Effector memory CD8-positive, alpha-beta T cell (primary cell): ENCODE data around the gene FMNL2.

Source experiments
- ATAC-seq: fragments of 150-1000 bp; cut with Tn5 transposase; replicated peaks from 2 replicates; pipeline ENCODE4 v1.10.0; 2021; ENCODE audit warnings: mild to moderate bottlenecking, moderate library complexity
- DNase-seq, 3 experiments: peaks; one replicate each; pipeline ENCODE4 v3.0.0; 2021
- H3K27ac Mint-ChIP-seq, 2 donors: one replicate each; pipeline ENCODE4 v1.8.0; 2022; ENCODE audit warnings: mild to moderate bottlenecking in 2 of 2, mixed read lengths in 2 of 2, moderate library complexity in 2 of 2
- H3K27me3 Mint-ChIP-seq, 2 donors: one replicate each; pipeline ENCODE4 v1.8.0; 2022; ENCODE audit warnings: mixed read lengths in 2 of 2
- H3K36me3 Mint-ChIP-seq: one replicate; pipeline ENCODE4 v1.8.0; 2022; ENCODE audit warnings: mild to moderate bottlenecking, moderate library complexity, mixed read lengths; ENCODE audit not compliant: insufficient read depth
- H3K4me1 Mint-ChIP-seq, 2 donors: one replicate each; pipeline ENCODE4 v1.8.0; 2022; ENCODE audit warnings: low read depth in 2 of 2, mixed read lengths in 2 of 2
- H3K4me3 Mint-ChIP-seq, 2 donors: one replicate each; pipeline ENCODE4 v1.8.0; 2022; ENCODE audit warnings: mild to moderate bottlenecking in 2 of 2, mixed read lengths in 2 of 2, moderate library complexity in 2 of 2
- H3K9me3 Mint-ChIP-seq, 2 donors: one replicate each; pipeline ENCODE4 v1.8.0; 2022; ENCODE audit warnings: mixed read lengths in 2 of 2

Gene FMNL2

DNA sequence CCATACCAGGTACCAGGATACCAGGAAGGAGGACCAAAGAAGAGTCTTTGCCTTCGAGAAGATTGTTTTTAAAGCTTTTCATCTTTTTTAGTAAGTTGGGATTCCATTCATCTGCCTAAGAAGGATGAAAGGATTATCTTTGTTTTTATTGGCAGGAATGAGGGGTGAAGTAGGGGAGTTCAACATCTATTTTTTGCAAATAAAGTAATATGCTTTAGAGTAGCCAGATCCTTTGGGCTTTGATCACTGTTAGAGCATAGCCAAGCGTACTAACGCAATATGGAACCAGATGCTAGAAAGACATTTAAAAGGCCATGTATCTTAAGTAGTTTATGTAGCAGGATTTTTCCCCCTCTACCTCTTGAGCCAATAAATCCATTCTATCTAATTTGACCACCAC, 249.3 kb downstream of the FMNL2 start:
- no peaks in the 10 kb centered on the region for H3K9me3 Mint-ChIP-seq
- DNase-seq (no peak), ATAC-seq (no peak)
- no peaks in the 10 kb centered on the region for H3K4me1 Mint-ChIP-seq
- no peak overlapping the region for H3K4me3 Mint-ChIP-seq
- H3K27ac Mint-ChIP-seq: no peak overlapping the region
- H3K27me3 Mint-ChIP-seq: peaks cover 28 to 42% of the 10 kb centered on the region in 2 donors
- no peaks in the 10 kb centered on the region for H3K36me3 Mint-ChIP-seq

DNA sequence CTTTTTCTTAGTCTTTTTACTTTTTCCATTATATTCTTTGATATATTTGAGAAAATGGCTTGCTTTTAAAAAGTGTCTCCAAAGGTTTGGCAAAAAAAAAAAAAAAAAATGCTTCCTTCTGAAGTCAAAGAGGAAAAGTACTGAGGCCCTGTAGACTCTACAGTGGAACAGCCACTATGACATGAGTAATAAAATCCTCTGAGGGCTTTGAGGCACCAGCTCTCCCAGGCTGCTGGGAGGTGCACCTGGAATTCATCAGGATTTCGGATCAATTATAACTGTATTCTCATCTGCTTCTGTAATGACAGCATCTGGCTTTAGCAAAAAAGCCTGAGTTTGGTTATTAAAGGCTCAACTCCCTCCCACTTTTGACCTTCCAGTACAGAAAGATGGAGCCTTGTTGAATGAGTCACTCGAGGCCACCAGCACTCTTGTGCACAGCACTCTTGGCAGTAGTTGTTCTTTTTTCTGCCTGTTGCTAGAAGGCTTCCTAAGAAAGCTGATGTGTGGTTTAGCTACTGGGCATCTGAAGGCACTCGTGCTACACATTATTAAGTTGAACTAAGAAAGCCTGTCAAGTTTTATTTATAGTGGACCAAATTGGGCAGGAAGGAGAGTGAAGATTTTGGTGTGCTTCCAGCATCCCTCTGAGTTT, 251.0 kb downstream of the FMNL2 start:
- H3K36me3 Mint-ChIP-seq: no peaks in the 10 kb centered on the region
- DNase-seq (no peak), ATAC-seq (no peak)
- H3K27ac Mint-ChIP-seq: no peak overlapping the region
- H3K4me3 Mint-ChIP-seq: no peak overlapping the region
- H3K27me3 Mint-ChIP-seq: peaks cover 28 to 42% of the 10 kb centered on the region in 2 donors
- no peaks in the 10 kb centered on the region for H3K9me3 Mint-ChIP-seq
- no peaks in the 10 kb centered on the region for H3K4me1 Mint-ChIP-seq

DNA sequence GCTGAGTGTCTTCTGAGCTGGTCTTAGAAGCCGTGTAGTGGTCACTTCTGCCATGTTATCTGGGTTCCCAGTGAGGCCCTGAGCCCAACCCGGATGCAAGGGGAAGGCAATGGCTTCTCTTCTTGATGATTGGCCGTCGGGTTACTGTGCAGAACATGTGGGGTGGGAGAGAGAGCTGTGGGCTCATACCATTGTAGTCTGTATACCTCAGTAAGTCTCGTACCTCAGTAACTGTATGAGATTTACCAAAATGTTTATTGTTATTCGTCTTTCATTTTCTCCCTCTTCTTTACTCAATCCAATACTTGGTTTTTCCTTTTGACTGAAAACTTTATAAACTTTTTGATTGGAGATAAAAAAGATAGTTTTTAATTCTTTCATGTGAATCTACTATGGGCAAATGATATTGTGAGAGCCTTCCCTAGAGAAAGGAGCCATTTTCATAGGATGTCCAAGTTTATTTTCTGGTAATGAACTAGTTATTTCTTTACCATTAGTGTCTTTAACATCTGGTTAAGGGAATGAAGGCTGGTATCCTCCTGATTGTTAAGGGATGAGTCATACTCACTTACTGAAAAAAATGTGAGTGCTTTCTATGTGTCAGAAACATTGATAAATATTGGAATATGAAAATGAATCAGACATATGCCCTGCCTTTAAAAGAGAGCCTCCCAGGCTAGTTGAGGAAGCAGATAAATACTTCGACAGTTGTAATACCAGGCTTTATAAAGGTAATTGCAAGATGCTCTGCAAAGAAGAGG, 252.4 kb downstream of the FMNL2 start:
- DNase-seq: no peak

DNA sequence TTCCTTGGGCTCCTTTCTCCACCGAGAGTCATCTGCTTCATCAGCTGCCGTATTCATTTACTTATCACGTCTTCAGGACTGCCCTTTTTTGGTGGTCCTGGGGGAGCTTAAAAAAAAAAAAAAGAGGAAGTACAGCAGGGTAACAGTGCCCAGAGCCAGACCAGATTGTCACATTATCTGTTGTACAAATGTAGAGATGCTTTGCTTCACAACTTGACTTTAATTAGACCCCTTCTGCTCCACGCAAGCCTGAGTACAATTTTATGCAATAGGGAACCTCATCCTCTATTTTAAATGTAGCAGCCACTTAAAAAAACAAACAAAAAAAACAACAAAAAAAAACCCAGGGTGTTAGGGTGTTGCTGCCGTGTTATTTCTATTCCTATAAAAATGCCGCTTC, 254.0 kb downstream of the FMNL2 start:
- no peak for ATAC-seq
- H3K4me3 Mint-ChIP-seq: no peak overlapping the region

More for the DNA sequence above, 252.4 kb downstream of the FMNL2 start:
- ATAC-seq: no peak
- Mint-ChIP-seq H3K27ac (no peak overlapping the region), H3K4me3 (no peak overlapping the region), H3K4me1 (no peaks in the 10 kb centered on the region), H3K9me3 (no peaks in the 10 kb centered on the region), H3K27me3 (peaks cover 28 to 42% of the 10 kb centered on the region in 2 donors), H3K36me3 (no peaks in the 10 kb centered on the region)

DNA sequence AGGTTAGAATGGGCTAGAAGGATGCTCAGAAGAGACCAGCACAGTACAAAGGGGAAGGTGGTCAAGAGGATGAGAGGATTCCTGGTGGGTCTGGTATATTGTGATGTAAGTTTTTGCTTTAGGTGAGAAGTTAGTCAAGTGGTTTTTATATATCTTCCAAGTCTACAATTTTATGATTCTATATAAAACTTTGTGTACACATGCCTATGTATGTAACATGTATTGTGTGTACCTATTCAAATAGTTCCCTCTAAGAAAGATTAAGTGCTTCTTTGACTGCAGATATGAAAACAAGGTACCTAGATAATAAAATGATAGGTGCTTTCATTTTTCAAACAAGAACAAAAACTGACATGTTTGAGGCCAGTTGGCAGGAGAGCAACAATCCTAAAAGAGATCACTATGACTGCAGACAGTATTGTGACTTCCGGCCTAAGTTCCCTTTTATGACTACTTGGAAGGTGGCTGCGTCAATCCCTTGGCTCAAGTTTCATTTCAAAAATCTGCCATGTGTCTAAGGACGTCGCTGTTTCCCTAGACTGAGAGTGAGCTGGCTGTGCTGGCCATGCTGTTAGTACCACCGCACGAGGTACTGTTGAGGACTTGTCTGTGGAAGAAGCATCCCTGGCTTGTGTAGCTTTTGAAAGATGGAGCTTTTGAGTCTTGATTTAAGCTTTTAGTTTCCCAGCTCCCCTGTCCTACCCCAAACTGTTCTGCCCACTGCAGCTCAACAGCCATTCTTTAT, 259.2 kb downstream of the FMNL2 start:
- Mint-ChIP-seq H3K4me1 (no peaks in the 10 kb centered on the region), H3K9me3 (no peaks in the 10 kb centered on the region), H3K27me3 (no peaks in the 10 kb centered on the region), H3K27ac (no peak overlapping the region), H3K4me3 (no peak overlapping the region), H3K36me3 (no peaks in the 10 kb centered on the region)
- ATAC-seq (peak; percentile 53), DNase-seq (no peak)

More for the DNA sequence above, 254.0 kb downstream of the FMNL2 start:
- H3K4me1 Mint-ChIP-seq: no peaks in the 10 kb centered on the region
- no peaks in the 10 kb centered on the region for H3K36me3 Mint-ChIP-seq
- DNase-seq: no peak
- H3K9me3 Mint-ChIP-seq: no peaks in the 10 kb centered on the region
- no peak overlapping the region for H3K27ac Mint-ChIP-seq
- H3K27me3 Mint-ChIP-seq: peaks cover 18 to 31% of the 10 kb centered on the region in 2 donors

DNA sequence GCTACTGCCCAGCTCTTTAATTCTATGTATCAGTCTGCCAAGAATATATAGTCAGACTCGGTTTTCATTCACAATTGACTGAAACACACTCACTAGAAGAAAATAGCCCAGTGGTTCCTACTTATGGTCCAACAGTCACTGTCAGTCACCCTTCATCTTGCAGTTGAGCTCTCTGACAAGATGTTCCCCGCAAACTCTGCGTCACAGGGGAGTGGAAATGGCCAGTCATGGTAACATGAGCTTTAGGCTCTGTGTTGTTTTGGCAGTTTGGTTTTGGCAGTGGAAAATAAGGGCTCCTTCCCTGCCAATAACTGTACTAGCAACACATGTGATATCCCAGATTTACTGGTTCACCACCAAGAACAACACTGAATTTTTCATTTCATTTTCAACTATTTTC, 259.8 kb downstream of the FMNL2 start:
- no peaks in the 10 kb centered on the region for H3K9me3 Mint-ChIP-seq
- ATAC-seq: no peak
- H3K27ac Mint-ChIP-seq: no peak overlapping the region

DNA sequence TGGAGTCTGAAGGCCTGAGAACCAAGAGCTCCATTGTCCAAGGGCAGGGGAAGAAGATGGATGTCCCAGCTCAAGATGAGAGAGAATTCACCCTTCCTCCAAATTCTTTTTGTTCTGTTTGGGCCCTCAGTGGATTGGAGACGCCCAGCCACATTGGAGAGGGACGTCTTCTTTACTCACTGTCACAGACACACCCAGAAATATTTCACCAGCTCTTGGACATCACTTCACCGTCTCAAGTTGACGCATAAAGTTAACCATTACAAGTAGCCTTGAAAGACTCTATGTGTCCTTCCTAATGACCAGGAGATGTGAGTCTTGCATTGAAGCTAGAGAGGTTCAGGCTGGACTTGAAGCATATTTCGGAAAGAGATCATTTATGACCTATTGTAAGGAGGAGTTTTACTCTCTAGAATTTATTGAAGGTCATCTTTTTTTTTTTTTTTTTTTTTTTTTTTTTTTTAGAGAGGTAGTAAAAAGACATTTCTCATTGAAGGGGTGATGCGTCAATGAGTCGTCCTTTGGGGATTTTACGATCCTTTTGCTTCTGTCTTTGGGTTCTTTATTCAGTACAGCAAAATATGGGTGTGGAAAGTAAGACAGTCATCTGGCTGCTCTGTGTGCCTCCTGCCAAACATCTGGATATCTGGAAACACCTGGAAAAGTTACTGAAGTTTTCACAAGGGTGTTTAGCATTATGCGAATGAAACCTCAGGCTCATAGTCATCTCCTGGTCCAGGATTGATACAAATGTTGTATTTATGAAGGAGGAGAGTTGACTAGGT, 264.2 kb downstream of the FMNL2 start:
- ATAC-seq (no peak), DNase-seq (no peak)
- Mint-ChIP-seq H3K4me1 (no peaks in the 10 kb centered on the region), H3K27ac (no peak overlapping the region), H3K27me3 (peaks cover 0 to 2% of the 10 kb centered on the region in 2 donors), H3K9me3 (no peaks in the 10 kb centered on the region), H3K4me3 (no peak overlapping the region), H3K36me3 (no peaks in the 10 kb centered on the region)

More for the DNA sequence above, 259.8 kb downstream of the FMNL2 start:
- H3K4me1 Mint-ChIP-seq: no peaks in the 10 kb centered on the region
- H3K36me3 Mint-ChIP-seq: no peaks in the 10 kb centered on the region
- no peaks in the 10 kb centered on the region for H3K27me3 Mint-ChIP-seq
- H3K4me3 Mint-ChIP-seq: no peak overlapping the region
- DNase-seq: no peak

DNA sequence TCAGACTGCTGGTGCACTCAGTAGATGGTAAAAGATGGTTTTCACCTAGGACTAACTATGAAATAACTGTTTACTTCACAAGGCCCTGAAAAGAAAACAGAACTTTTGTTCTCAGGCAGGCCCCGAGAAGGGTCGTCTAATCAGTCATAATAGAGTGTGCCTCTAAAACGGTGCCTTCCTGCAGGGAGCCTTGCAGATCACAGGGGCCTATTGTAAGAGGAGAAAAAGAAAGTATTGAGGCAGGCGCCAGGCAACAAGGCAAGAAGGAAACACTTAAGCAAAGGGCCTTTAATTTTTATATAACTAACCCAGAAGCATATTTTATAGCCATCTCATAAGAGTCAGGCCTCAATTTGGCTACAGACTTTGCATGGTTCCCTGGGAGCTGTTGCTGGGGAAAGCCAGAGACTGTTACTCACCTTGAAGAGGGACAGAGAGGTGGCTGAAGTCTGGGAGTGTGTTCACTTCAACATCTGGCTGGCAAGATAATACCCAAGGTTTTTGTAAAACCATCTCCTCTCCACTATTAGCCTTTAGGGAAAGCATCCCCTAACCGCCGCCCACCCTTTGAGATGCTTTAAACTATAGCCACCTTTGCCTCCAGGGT, 265.2 kb downstream of the FMNL2 start:
- H3K27ac Mint-ChIP-seq: no peak overlapping the region
- no peak overlapping the region for H3K4me3 Mint-ChIP-seq
- ATAC-seq (no peak), DNase-seq (no peak)
- H3K4me1 Mint-ChIP-seq: no peaks in the 10 kb centered on the region
- H3K27me3 Mint-ChIP-seq: peaks cover 0 to 7% of the 10 kb centered on the region in 2 donors
- no peaks in the 10 kb centered on the region for H3K9me3 Mint-ChIP-seq
- no peaks in the 10 kb centered on the region for H3K36me3 Mint-ChIP-seq

DNA sequence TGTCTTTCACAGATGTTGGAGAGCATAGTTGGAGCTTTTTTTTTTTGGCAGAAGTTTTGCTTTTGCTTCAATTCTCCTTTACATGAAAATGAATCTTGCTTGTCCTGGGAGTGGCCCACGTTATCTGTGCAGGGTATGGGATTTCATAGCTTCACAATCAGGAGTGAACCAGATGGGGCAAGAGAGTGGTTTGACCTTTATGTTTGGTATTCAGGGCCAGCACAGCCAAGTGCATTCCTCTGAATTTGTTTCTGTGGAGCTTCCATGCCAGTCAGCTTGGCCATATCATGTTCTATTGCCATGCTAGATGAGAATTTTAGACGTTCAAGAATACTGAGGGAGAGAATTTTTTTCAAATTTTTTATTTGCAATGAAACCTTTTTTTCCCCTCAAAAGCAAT, 265.7 kb downstream of the FMNL2 start:
- Mint-ChIP-seq H3K4me1 (no peaks in the 10 kb centered on the region), H3K9me3 (no peaks in the 10 kb centered on the region), H3K27me3 (peaks cover 0 to 7% of the 10 kb centered on the region in 2 donors), H3K36me3 (no peaks in the 10 kb centered on the region), H3K27ac (no peak overlapping the region), H3K4me3 (no peak overlapping the region)
- DNase-seq (no peak), ATAC-seq (no peak)

DNA sequence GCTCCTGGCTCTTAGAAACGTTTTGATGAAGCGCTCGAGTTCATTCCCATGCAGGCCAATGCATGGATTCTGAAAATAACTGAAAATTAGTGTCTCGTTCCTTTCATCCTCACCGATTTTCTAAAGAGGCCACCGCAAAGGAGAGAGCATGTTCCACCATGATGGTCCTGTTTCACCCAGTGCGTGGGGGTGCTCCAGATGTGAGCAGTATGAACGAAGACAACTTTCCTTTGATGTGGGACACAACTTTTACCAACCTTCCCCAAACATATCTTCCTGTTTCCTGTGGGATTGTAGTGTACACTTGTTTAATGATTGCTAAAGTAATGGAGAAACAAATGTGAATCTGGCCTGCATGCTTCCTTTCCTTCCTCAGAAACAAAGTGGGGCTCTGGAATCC, 267.8 kb downstream of the FMNL2 start:
- no peak overlapping the region for H3K4me3 Mint-ChIP-seq
- H3K27ac Mint-ChIP-seq: no peak overlapping the region
- no peaks in the 10 kb centered on the region for H3K36me3 Mint-ChIP-seq
- peaks cover 0 to 7% of the 10 kb centered on the region in 2 donors for H3K27me3 Mint-ChIP-seq
- H3K9me3 Mint-ChIP-seq: no peaks in the 10 kb centered on the region
- ATAC-seq (no peak), DNase-seq (no peak)
- no peaks in the 10 kb centered on the region for H3K4me1 Mint-ChIP-seq

DNA sequence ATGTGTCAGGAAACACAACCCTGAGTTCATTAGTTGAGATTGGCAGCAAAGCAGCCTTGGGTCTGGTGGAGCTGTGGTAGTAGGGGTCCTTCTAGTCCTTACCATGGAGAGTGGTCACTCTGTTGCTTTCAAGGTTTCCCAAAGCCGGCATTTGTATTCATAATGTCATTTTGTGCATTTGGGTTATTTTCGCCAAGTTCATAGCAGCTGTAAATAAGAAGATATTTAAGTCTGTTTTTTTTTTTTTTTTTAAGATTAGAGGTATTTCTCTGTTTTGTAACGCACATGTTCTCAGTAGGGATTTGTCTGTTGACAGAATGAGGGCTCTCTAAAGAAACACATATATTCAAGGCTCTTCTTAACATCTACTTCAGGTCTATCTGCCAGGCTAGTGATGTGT, 268.2 kb downstream of the FMNL2 start:
- Mint-ChIP-seq H3K9me3 (no peaks in the 10 kb centered on the region), H3K27me3 (peaks cover 0 to 7% of the 10 kb centered on the region in 2 donors), H3K36me3 (no peaks in the 10 kb centered on the region), H3K4me3 (no peak overlapping the region), H3K27ac (no peak overlapping the region), H3K4me1 (no peaks in the 10 kb centered on the region)
- no peak for ATAC-seq
- no peak for DNase-seq

DNA sequence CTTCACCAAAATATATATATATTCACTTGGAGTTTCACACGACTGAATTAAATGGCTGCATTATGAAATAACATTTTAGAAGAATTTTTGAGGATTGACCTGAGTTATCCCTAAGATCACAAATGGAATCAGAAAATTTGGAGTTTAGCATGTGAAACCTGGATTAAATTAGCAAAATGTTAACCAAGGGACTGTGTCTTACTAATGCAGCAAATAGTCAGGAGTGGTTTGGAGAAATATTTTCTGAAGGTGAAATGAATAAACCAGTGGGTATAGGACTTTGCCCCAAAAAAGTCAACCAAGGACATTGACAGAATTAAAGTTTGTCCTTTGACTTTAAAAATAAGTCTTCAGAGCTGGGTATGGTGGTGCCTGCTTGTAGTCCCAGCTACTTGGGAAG, 271.1 kb downstream of the FMNL2 start:
- H3K36me3 Mint-ChIP-seq: no peaks in the 10 kb centered on the region
- ATAC-seq (no peak), DNase-seq (no peak)
- no peaks in the 10 kb centered on the region for H3K9me3 Mint-ChIP-seq
- H3K4me3 Mint-ChIP-seq: no peak overlapping the region
- no peaks in the 10 kb centered on the region for H3K4me1 Mint-ChIP-seq
- H3K27ac Mint-ChIP-seq: no peak overlapping the region
- H3K27me3 Mint-ChIP-seq: peaks cover 0 to 7% of the 10 kb centered on the region in 2 donors

DNA sequence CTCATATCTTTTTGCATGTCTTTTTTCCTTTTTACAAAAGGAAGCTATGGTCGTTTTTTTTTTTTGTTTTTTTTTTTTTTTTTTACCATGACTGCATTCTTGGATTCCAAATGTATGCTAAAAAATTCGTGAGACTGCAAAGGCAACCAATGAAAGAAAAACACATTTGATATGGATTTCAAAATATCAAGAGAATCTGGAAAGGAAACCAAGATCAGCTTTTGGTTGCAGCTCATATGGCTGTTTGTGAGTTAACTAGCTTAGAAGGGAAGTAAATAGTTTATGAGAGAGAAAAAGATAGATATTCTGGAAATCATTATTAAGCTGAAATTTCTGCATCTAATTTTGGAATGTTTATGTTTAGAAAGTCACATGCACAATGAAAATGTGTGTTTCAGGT, 272.0 kb downstream of the FMNL2 start:
- no peak overlapping the region for H3K4me3 Mint-ChIP-seq
- no peaks in the 10 kb centered on the region for H3K36me3 Mint-ChIP-seq
- no peak overlapping the region for H3K27ac Mint-ChIP-seq
- H3K9me3 Mint-ChIP-seq: no peaks in the 10 kb centered on the region
- ATAC-seq (no peak), DNase-seq (no peak)
- H3K4me1 Mint-ChIP-seq: peaks cover 3 to 5% of the 10 kb centered on the region in 2 donors
- H3K27me3 Mint-ChIP-seq: peaks cover 0 to 7% of the 10 kb centered on the region in 2 donors
